ENCODE results near the gene CPT1B. TPM values are rescaled to one million over a fixed set of nuclear protein-coding genes. Genes with fewer than 3 reads are reported as not detected.
"Not testable (repeated sequence)": the region's sequence is repeated elsewhere in the genome, so short reads cannot be mapped to it uniquely, and the experiment has no call there.

CPT1B gene
- total and polyA plus RNA-seq, 2 experiments from 2014 or later: 5.6 to 14.4 TPM

DNA sequence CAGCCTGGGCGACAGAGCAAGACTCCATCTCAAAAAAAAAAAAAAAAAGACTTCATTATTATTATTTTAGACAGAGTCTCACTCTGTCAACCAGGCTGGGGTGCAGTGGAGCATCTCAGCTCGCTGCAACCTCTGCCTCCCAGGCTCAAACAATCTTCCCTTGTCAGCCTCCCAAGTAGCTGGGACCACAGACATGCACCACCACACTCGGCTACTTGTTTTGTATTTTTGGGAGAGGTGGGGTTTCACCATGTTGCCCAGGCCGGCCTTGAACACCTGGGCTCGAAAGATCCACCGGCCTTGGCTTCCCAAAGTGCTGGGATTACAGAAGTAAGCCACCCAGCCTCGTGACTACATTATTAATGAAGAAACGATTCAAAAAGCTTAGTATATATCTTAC is 43.1 kb downstream of the CPT1B start (continued):
- TF ChIP-seq ETS1 (IDR thresholded peaks at IDR 0.05) (no peak), CREB1 (CRISPR knock-in tag; IDR thresholded peaks at IDR 0.05; ENCODE audit: low read depth) (no peak), ZNF114 (CRISPR knock-in tag; IDR thresholded peaks at IDR 0.05) (no peak)

GRCh38 chr22:50533856-50534711 is 44.1 kb downstream of the CPT1B start:
- not testable (repeated sequence) for H3K4me3 ChIP-seq; H3K27ac Mint-ChIP-seq; H3K36me3 Mint-ChIP-seq (ENCODE audit: low read depth); H3K9me3 Mint-ChIP-seq; H3K27ac ChIP-seq (ENCODE audit: low read depth); ATAC-seq; H3F3A ChIP-seq (replicated peaks; ENCODE audit: low read depth); H3K36me3 ChIP-seq (ENCODE audit: insufficient read depth); H3K4me3 Mint-ChIP-seq; H3K4me2 ChIP-seq; H3K9me2 ChIP-seq (ENCODE audit: insufficient read depth); H3K79me2 ChIP-seq (replicated peaks; ENCODE audit: insufficient read depth); H2AFZ ChIP-seq; H3K4me1 ChIP-seq (ENCODE audit: insufficient read depth); H3K4me1 Mint-ChIP-seq; H4K20me1 ChIP-seq (replicated peaks; ENCODE audit: insufficient read depth); DNase-seq (ENCODE audit: low spot score)
- H3K27me3 Mint-ChIP-seq (ENCODE audit: insufficient read depth, low read depth, poor library complexity): peaks cover 55% of the 10 kb centered on the region
- H3K27me3 ChIP-seq (ENCODE audit: insufficient read depth): peaks cover 57% of the 10 kb centered on the region

DNA sequence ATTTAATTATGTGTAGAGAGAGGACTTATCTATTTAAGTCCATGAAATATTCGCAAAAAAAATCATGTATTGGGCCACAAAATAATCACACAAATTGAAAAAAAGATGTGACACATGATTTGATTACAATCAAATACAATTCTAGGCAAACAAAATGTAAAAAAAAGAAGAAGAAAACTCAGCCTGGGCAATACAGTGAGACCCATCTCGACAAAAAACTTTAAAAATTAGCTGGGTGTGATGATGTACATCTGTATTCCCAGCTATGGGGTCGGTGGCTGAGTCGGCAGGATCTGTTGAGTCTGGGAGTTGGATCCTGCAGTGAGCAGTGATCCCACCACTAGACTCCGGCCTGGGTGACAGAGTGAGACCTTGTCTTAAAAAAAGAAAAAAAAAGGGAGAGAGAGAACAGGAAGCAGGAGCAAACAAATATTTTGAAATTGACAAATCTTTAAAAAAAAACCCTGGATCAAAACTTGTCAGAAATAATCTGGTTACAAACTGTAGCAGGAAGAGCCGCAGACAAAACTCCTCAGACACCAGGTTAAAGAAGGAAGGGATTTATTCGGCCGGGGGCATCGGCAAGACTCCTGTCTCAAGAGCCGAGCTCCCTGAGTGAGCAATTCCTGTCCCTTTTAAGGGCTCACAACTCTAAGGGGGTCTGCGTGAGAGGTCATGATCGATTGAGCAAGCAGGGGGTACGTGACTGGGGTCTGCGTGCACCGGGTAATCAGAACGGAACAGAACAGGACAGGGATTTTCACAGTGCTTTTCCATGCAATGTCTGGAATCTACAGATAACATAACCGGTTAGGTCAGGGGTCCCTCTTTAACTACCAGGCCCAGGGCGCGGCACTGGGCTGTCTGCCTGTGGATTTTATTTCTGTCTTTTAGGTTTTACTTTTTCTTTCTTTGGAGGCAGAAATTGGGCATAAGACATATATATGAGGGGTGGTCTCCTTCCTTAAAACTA is 45.1 kb downstream of the CPT1B start:
- no peaks in the 10 kb centered on the region for H3K9me2 ChIP-seq (ENCODE audit: insufficient read depth)
- H3K36me3 ChIP-seq (ENCODE audit: insufficient read depth): no peaks in the 10 kb centered on the region
- DNase-seq (ENCODE audit: low spot score): no peak
- no peaks in the 10 kb centered on the region for H3K79me2 ChIP-seq (replicated peaks; ENCODE audit: insufficient read depth)
- Mint-ChIP-seq H3K9me3 (no peaks in the 10 kb centered on the region; the same call in 2 of the 3 replicates), H3K27me3 (ENCODE audit: insufficient read depth, low read depth, poor library complexity) (peaks cover 65% of the 10 kb centered on the region), H3K4me3 (peak overlapping the region; percentile 62), H3K27ac (no peak overlapping the region), H3K36me3 (ENCODE audit: low read depth) (no peaks in the 10 kb centered on the region), H3K4me1 (peaks cover 4% of the 10 kb centered on the region; the same call in 1 of the 3 replicates)
- no peak for ATAC-seq
- no peak overlapping the region for H3K27ac ChIP-seq (ENCODE audit: low read depth)
- H3K27me3 ChIP-seq (ENCODE audit: insufficient read depth): peaks cover 67% of the 10 kb centered on the region
- H3F3A ChIP-seq (replicated peaks; ENCODE audit: low read depth): no peaks in the 10 kb centered on the region; the same call in 1 of the 2 replicates
- no peak overlapping the region for H2AFZ ChIP-seq
- peak overlapping the region; percentile 87; the same call in 1 of the 2 replicates for H3K4me2 ChIP-seq
- 0 out of 2 replicates have a peak overlapping the region, but pooled peaks have one; percentile 66 for H3K4me3 ChIP-seq
- 0 out of 2 replicates have a peak, but pooled peaks cover 4% of the 10 kb centered on the region for H3K4me1 ChIP-seq (ENCODE audit: insufficient read depth)
- H4K20me1 ChIP-seq (replicated peaks; ENCODE audit: insufficient read depth): no peaks in the 10 kb centered on the region; the same call in none of the 2 replicates
- TF ChIP-seq NANOG (IDR thresholded peaks at IDR 0.05; ENCODE audit: borderline replicate concordance): no peak
- TF ChIP-seq REST (IDR thresholded peaks at IDR 0.05; ENCODE audit: unreplicated experiment): no peak
- TF ChIP-seq ZNF114 (CRISPR knock-in tag; IDR thresholded peaks at IDR 0.05): no peak
- no peak for TF ChIP-seq STAT1 (IDR thresholded peaks at IDR 0.05; ENCODE audit: unreplicated experiment)
- no peak for TF ChIP-seq POLR2AphosphoS5 (IDR thresholded peaks at IDR 0.05; ENCODE audit: low read depth)
- TF ChIP-seq EZH2phosphoT487 (IDR thresholded peaks at IDR 0.05; ENCODE audit: unreplicated experiment): no peak
- no peak for TF ChIP-seq CREB1 (CRISPR knock-in tag; IDR thresholded peaks at IDR 0.05; ENCODE audit: low read depth)
- TF ChIP-seq EZH2 (IDR thresholded peaks at IDR 0.05; ENCODE audit: low read depth, unreplicated experiment): no peak
- no peak for TF ChIP-seq ETS1 (IDR thresholded peaks at IDR 0.05)
- no peak for TF ChIP-seq ZNF331 (CRISPR knock-in tag; IDR thresholded peaks at IDR 0.05; ENCODE audit: low read depth)
- TF ChIP-seq, protein P1, sequence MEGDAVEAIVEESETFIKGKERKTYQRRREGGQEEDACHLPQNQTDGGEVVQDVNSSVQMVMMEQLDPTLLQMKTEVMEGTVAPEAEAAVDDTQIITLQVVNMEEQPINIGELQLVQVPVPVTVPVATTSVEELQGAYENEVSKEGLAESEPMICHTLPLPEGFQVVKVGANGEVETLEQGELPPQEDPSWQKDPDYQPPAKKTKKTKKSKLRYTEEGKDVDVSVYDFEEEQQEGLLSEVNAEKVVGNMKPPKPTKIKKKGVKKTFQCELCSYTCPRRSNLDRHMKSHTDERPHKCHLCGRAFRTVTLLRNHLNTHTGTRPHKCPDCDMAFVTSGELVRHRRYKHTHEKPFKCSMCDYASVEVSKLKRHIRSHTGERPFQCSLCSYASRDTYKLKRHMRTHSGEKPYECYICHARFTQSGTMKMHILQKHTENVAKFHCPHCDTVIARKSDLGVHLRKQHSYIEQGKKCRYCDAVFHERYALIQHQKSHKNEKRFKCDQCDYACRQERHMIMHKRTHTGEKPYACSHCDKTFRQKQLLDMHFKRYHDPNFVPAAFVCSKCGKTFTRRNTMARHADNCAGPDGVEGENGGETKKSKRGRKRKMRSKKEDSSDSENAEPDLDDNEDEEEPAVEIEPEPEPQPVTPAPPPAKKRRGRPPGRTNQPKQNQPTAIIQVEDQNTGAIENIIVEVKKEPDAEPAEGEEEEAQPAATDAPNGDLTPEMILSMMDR (conservative IDR thresholded peaks at IDR 0.05; ENCODE audit: low read depth in 2 of 2): no peak

All from GM23338 (cell line).